ENCODE measurements around the gene PMEL.

- TF ChIP-seq CTCF (conservative IDR thresholded peaks at IDR 0.05): no peak
- no peak for TF ChIP-seq ZFX (IDR thresholded peaks at IDR 0.05)
These were observed 602 bp downstream of the PMEL start for GRCh38 chr12:55965240-55965639.
